ENCODE measurements around the gene TENT4B. TPM values are rescaled to one million over a fixed set of nuclear protein-coding genes. Genes with fewer than 3 reads are reported as not detected.
"Not testable (repeated sequence)": the region's sequence is repeated elsewhere in the genome, so short reads cannot be mapped to it uniquely, and the experiment has no call there.

Gene TENT4B
- total RNA-seq, 1 experiment from 2014 or later = 16.9 TPM

- BruUV-seq (replicated peaks); H3K27ac ChIP-seq (ENCODE audit: low read depth, low read length); H3K9ac ChIP-seq (ENCODE audit: low read length); H3K27me3 ChIP-seq (ENCODE audit: insufficient read depth, low read length); DNase-seq (ENCODE audit: low read depth, low spot score); H3K4me3 ChIP-seq (replicated peaks in 1 of 2; ENCODE audit: low read depth in 1 of 2, low read length in 2 of 2); H3K36me3 ChIP-seq (ENCODE audit: control insufficient read depth in 1 of 2, insufficient read depth in 2 of 2, low read length in 2 of 2); H3K4me2 ChIP-seq (ENCODE audit: low read length); H3K9me3 ChIP-seq (ENCODE audit: control insufficient read depth in 1 of 2, insufficient read depth in 1 of 2, low read depth in 1 of 2, low read length in 2 of 2); ATAC-seq; H2AFZ ChIP-seq (ENCODE audit: low read depth, low read length, poor library complexity, severe bottlenecking); H3K9me2 ChIP-seq (ENCODE audit: insufficient read depth); CTCF ChIA-PET; POLR2A ChIA-PET; RAD21 ChIA-PET (ENCODE audit: low non-redundant PET in 1 of 2, low total read pairs in 2 of 2, uncharacterized antibody in 2 of 2, unreplicated experiment in 2 of 2); intact Hi-C loops (cut with micrococcal nuclease); H4K20me1 ChIP-seq (ENCODE audit: insufficient read depth): not testable (repeated sequence)
- Histone ChIP-seq H3K79me2 (ENCODE audit: insufficient read depth, low read length) (peaks cover 86% of the 10 kb centered on the region), H3K4me1 (ENCODE audit: control insufficient read depth in 1 of 2, insufficient read depth in 2 of 2, low read length in 2 of 2) (peaks cover 10 to 11% of the 10 kb centered on the region in 2 experiments)
These were observed 18.7 kb downstream of the TENT4B start for GRCh38 chr16:50171773-50172172.

- H3K9me3 ChIP-seq (ENCODE audit: control insufficient read depth in 1 of 2, insufficient read depth in 1 of 2, low read depth in 1 of 2, low read length in 2 of 2) = no peaks in the 10 kb centered on the region
- peaks cover 4 to 5% of the 10 kb centered on the region in 2 experiments for H3K4me1 ChIP-seq (ENCODE audit: control insufficient read depth in 1 of 2, insufficient read depth in 2 of 2, low read length in 2 of 2)
- H2AFZ ChIP-seq (ENCODE audit: low read depth, low read length, poor library complexity, severe bottlenecking) = no peak overlapping the region
- H3K9me2 ChIP-seq (ENCODE audit: insufficient read depth) = no peaks in the 10 kb centered on the region
- no peaks in the 10 kb centered on the region for H3K27me3 ChIP-seq (ENCODE audit: insufficient read depth, low read length)
- no peak overlapping the region for H3K4me3 ChIP-seq (replicated peaks in 1 of 2; ENCODE audit: low read depth in 1 of 2, low read length in 2 of 2)
- ChIA-PET CTCF (no interaction called here), POLR2A (no interaction called here), RAD21 (ENCODE audit: low non-redundant PET in 1 of 2, low total read pairs in 2 of 2, uncharacterized antibody in 2 of 2, unreplicated experiment in 2 of 2) (no interaction called here)
- no peak for ATAC-seq
- H3K9ac ChIP-seq (ENCODE audit: low read length) = no peak overlapping the region
- DNase-seq (ENCODE audit: low read depth, low spot score) = no peak
- no peaks in the 10 kb centered on the region for H3K36me3 ChIP-seq (ENCODE audit: control insufficient read depth in 1 of 2, insufficient read depth in 2 of 2, low read length in 2 of 2)
- BruUV-seq (replicated peaks) = no TSS peak
- no peak for TF ChIP-seq EGR1 (IDR thresholded peaks at IDR 0.05; ENCODE audit: low read depth)
- TF ChIP-seq CBX3 (IDR thresholded peaks at IDR 0.05; ENCODE audit: low read depth) = no peak
- TF ChIP-seq EZH2 (IDR thresholded peaks at IDR 0.05) = no peak
- no peak for TF ChIP-seq POLR2AphosphoS5 (IDR thresholded peaks at IDR 0.05; ENCODE audit: low read depth, low read length)
- no peak for TF ChIP-seq MAX (IDR thresholded peaks at IDR 0.05)
- TF ChIP-seq CTCF (IDR thresholded peaks at IDR 0.05 in 2 of 3, conservative IDR thresholded peaks at IDR 0.05 in 1 of 3; ENCODE audit: borderline replicate concordance in 1 of 3, insufficient read depth in 1 of 3, low read depth in 2 of 3, low read length in 2 of 3) = no peak
- TF ChIP-seq REST (IDR thresholded peaks at IDR 0.05; ENCODE audit: low read depth) = no peak
- peaks cover 84% of the 10 kb centered on the region for H3K79me2 ChIP-seq (ENCODE audit: insufficient read depth, low read length)
- no peaks in the 10 kb centered on the region for H4K20me1 ChIP-seq (ENCODE audit: insufficient read depth)
- H3K27ac ChIP-seq (ENCODE audit: low read depth, low read length) = no peak overlapping the region
- H3K4me2 ChIP-seq (ENCODE audit: low read length) = no peak overlapping the region
- intact Hi-C loops (cut with micrococcal nuclease) = no loop called here
These were observed 19.3 kb downstream of the TENT4B start for GRCh38 chr16:50172195-50172922.

Data from HCT116 (cell line).